Upper lobe of left lung (tissue), 6 donors: ENCODE results near the gene XIRP2. TPM values are rescaled to one million over a fixed set of nuclear protein-coding genes. Genes with fewer than 3 reads are reported as not detected.

ENCODE experiments used
- ATAC-seq, 2 donors: fragments of 200-7000 bp; cut with Tn5 transposase; one replicate each; pipeline ENCODE4 v1.9.1; 2022; ENCODE audit warnings: mild to moderate bottlenecking in 2 of 2, moderate library complexity in 2 of 2; ENCODE audit not compliant: low FRiP score in 2 of 2
- DNase-seq, 2 donors: peaks; one replicate each; pipeline ENCODE4 v3.0.0-alpha.2; 2019 to 2020
- H3K27ac ChIP-seq, 4 donors: fragments of 200-600 bp; sonication (generic); one replicate each; pipeline ENCODE4 v1.5.1; 2016 to 2019
- H3K27me3 ChIP-seq, 4 donors: fragments of 200-600 bp; sonication (generic); one replicate each; pipeline ENCODE4 v1.5.1; 2017 to 2019
- H3K36me3 ChIP-seq, 4 donors: fragments of 200-600 bp; sonication (generic); one replicate each; pipeline ENCODE4 v1.5.1; 2016 to 2019
- H3K4me1 ChIP-seq, 4 donors: fragments of 200-600 bp; sonication (generic); one replicate each; pipeline ENCODE4 v1.5.1; 2018 to 2019
- H3K4me3 ChIP-seq, 4 donors: fragments of 200-600 bp; sonication (generic); one replicate each; pipeline ENCODE4 v1.5.1; 2017 to 2019; ENCODE audit warnings: mild to moderate bottlenecking in 2 of 4, moderate library complexity in 1 of 4
- H3K9me3 ChIP-seq, 4 donors: fragments of 200-600 bp; sonication (generic); one replicate each; pipeline ENCODE4 v1.5.1; 2018 to 2019
- CTCF ChIP-seq, 6 experiments: fragments of 450-650 bp in 4 of 6; fragments of 200-600 bp in 2 of 6; sonication (generic) in 2 of 6; IDR thresholded peaks; one replicate each; pipeline ENCODE4 v1.5.1; 2016 to 2019; ENCODE audit warnings: antibody characterized with exemption in 6 of 6
- EP300 ChIP-seq, 4 donors: sonication (generic); formaldehyde crosslinking; IDR thresholded peaks; one replicate each; pipeline ENCODE4 v1.5.1; 2017; ENCODE audit warnings: antibody characterized with exemption in 4 of 4, control low read depth in 2 of 4
- POLR2A ChIP-seq, 4 donors: fragments of 450-650 bp; IDR thresholded peaks; one replicate each; pipeline ENCODE4 v1.5.1; 2016 to 2017; ENCODE audit warnings: antibody characterized with exemption in 4 of 4, mild to moderate bottlenecking in 2 of 4
- POLR2AphosphoS5 ChIP-seq, 2 donors: sonication (generic); formaldehyde crosslinking; IDR thresholded peaks; one replicate each; pipeline ENCODE4 v1.5.1; 2017; ENCODE audit warnings: antibody characterized with exemption in 2 of 2
- WGBS, 2 donors: methylation state at CpG; one replicate each; pipeline ENCODE4 v1.1.5; 2017 to 2018; 5-methylcytosine and 5-hydroxymethylcytosine counted together
- total RNA-seq, 6 donors: library from RNA; depleted of rRNA in 4 of 6; stranded (reverse); fragments of >200 nt in 4 of 6; gene quantifications; one replicate each; pipeline versions ENCODE4 v1.1.0 to v1.2.1, GENCODE V29; 2016 to 2021
- donor health status: DM: no; HTN: no; CAD: no; lungs with moderate emphysema.
- donor health status: DM: no; HTN: yes; CAD: no; lungs with severe emphysema.

The XIRP2 gene
- total RNA-seq, 6 donors from 2014 or later, result under 0.01 to 0.89 (median 0.33) TPM; not detected in 2

- no peak for ATAC-seq
- TF ChIP-seq EP300 (IDR thresholded peaks at IDR 0.05) (no peak), POLR2AphosphoS5 (IDR thresholded peaks at IDR 0.05) (no peak), POLR2A (IDR thresholded peaks at IDR 0.05) (no peak), CTCF (IDR thresholded peaks at IDR 0.05) (no peak)
- WGBS, 2 donors, result 18 to 28% methylated on average over 3 of the region's 3 CpGs
Measured at GRCh38 chr2:166957686-166958085, 69.4 kb downstream of the XIRP2 start.

GRCh38 chr2:166958986-166959481, 70.8 kb downstream of the XIRP2 start:
- Histone ChIP-seq H3K4me1 (no peaks in the 10 kb centered on the region), H3K27me3 (no peaks in the 10 kb centered on the region), H3K4me3 (no peak overlapping the region), H3K36me3 (no peaks in the 10 kb centered on the region), H3K27ac (no peak overlapping the region), H3K9me3 (no peaks in the 10 kb centered on the region)
- no peak for DNase-seq
- WGBS, 2 donors, result 72 to 76% methylated on average over 4 of the region's 4 CpGs
- TF ChIP-seq POLR2A (IDR thresholded peaks at IDR 0.05), result no peak
- TF ChIP-seq CTCF (IDR thresholded peaks at IDR 0.05), result no peak
- no peak for TF ChIP-seq POLR2AphosphoS5 (IDR thresholded peaks at IDR 0.05)
- no peak for TF ChIP-seq EP300 (IDR thresholded peaks at IDR 0.05)
- ATAC-seq, result no peak

More at GRCh38 chr2:166957686-166958085, 69.4 kb downstream of the XIRP2 start:
- Histone ChIP-seq H3K9me3 (no peaks in the 10 kb centered on the region), H3K27ac (no peak overlapping the region), H3K4me3 (no peak overlapping the region), H3K36me3 (no peaks in the 10 kb centered on the region), H3K27me3 (no peaks in the 10 kb centered on the region), H3K4me1 (no peaks in the 10 kb centered on the region)
- no peak for DNase-seq

GRCh38 chr2:166959556-166959955, 71.3 kb downstream of the XIRP2 start:
- H3K27ac ChIP-seq, result no peak overlapping the region
- WGBS, 2 donors, result 43 to 46% methylated on average over 1 of the region's 1 CpG
- H3K9me3 ChIP-seq, result no peaks in the 10 kb centered on the region
- H3K36me3 ChIP-seq, result no peaks in the 10 kb centered on the region
- TF ChIP-seq POLR2A (IDR thresholded peaks at IDR 0.05), result no peak
- no peak for TF ChIP-seq CTCF (IDR thresholded peaks at IDR 0.05)
- TF ChIP-seq EP300 (IDR thresholded peaks at IDR 0.05), result no peak
- no peak for TF ChIP-seq POLR2AphosphoS5 (IDR thresholded peaks at IDR 0.05)
- no peak overlapping the region for H3K4me3 ChIP-seq
- H3K4me1 ChIP-seq, result no peaks in the 10 kb centered on the region
- H3K27me3 ChIP-seq, result no peaks in the 10 kb centered on the region
- ATAC-seq, result no peak
- no peak for DNase-seq

GRCh38 chr2:166960702-166961270, 72.5 kb downstream of the XIRP2 start:
- no peaks in the 10 kb centered on the region for H3K4me1 ChIP-seq
- no peak for TF ChIP-seq EP300 (IDR thresholded peaks at IDR 0.05)
- no peak for TF ChIP-seq POLR2AphosphoS5 (IDR thresholded peaks at IDR 0.05)
- TF ChIP-seq CTCF (IDR thresholded peaks at IDR 0.05), result no peak
- WGBS, 2 donors, result 58 to 65% methylated on average over 2 of the region's 2 CpGs
- H3K27ac ChIP-seq, result no peak overlapping the region
- no peaks in the 10 kb centered on the region for H3K27me3 ChIP-seq
- no peak for ATAC-seq
- H3K4me3 ChIP-seq, result no peak overlapping the region
- no peaks in the 10 kb centered on the region for H3K9me3 ChIP-seq
- DNase-seq, result no peak
- no peaks in the 10 kb centered on the region for H3K36me3 ChIP-seq

GRCh38 chr2:166961933-166962332, 73.7 kb downstream of the XIRP2 start:
- no peaks in the 10 kb centered on the region for H3K9me3 ChIP-seq
- DNase-seq, result no peak
- no peak for ATAC-seq
- H3K4me1 ChIP-seq, result no peaks in the 10 kb centered on the region
- H3K4me3 ChIP-seq, result no peak overlapping the region
- 98 to 100% methylated on average over 1 of the region's 1 CpG for WGBS, 2 donors
- no peaks in the 10 kb centered on the region for H3K27me3 ChIP-seq
- H3K27ac ChIP-seq, result no peak overlapping the region
- no peak for TF ChIP-seq EP300 (IDR thresholded peaks at IDR 0.05)
- no peak for TF ChIP-seq POLR2A (IDR thresholded peaks at IDR 0.05)
- TF ChIP-seq POLR2AphosphoS5 (IDR thresholded peaks at IDR 0.05), result no peak
- TF ChIP-seq CTCF (IDR thresholded peaks at IDR 0.05), result no peak
- H3K36me3 ChIP-seq, result no peaks in the 10 kb centered on the region
